Activated T-cell treated with anti-CD3 and anti-CD28 coated beads, Interleukin-2, amount 50 U/mL, for 72 hours (primary cell): ENCODE results near the gene NAPB. TPM values are rescaled to one million over a fixed set of nuclear protein-coding genes. Genes with fewer than 3 reads are reported as not detected.

Experiments used
- ATAC-seq, 2 donors: fragments of 150-1000 bp; cut with Tn5 transposase; replicated peaks in 1 of 2; 2 replicates each; pipeline ENCODE4 v1.10.0; 2021; ENCODE audit warnings: moderate library complexity in 2 of 2, mild to moderate bottlenecking in 1 of 2
- DNase-seq, 2 donors: peaks; one replicate each; pipeline ENCODE4 v3.0.0; 2021 to 2022; ENCODE audit warnings: mixed read lengths in 1 of 2
- H3K27ac Mint-ChIP-seq: one replicate; pipeline ENCODE4 v1.8.0; 2022; ENCODE audit warnings: mild to moderate bottlenecking, moderate library complexity, mixed read lengths
- H3K27me3 Mint-ChIP-seq: one replicate; pipeline ENCODE4 v1.8.0; 2022; ENCODE audit warnings: low read depth, mixed read lengths
- H3K36me3 Mint-ChIP-seq, 2 donors: one replicate each; pipeline ENCODE4 v1.8.0; 2022; ENCODE audit warnings: mixed read lengths in 2 of 2, mild to moderate bottlenecking in 1 of 2; ENCODE audit not compliant: insufficient read depth in 2 of 2
- H3K4me1 Mint-ChIP-seq: one replicate; pipeline ENCODE4 v1.8.0; 2022; ENCODE audit warnings: low read depth, mixed read lengths
- H3K4me3 Mint-ChIP-seq, 2 donors: one replicate each; pipeline ENCODE4 v1.8.0; 2022; ENCODE audit warnings: mild to moderate bottlenecking in 2 of 2, mixed read lengths in 2 of 2, moderate library complexity in 2 of 2
- H3K9me3 Mint-ChIP-seq, 2 donors: one replicate each; pipeline ENCODE4 v1.8.0; 2022; ENCODE audit warnings: mixed read lengths in 2 of 2
- total RNA-seq, 2 donors: library from RNA; stranded (reverse); gene quantifications; one replicate each; pipeline ENCODE4 v1.2.3, GENCODE V29; 2022

The NAPB gene
- total RNA-seq, 2 donors from 2014 or later: 9.0 to 14.2 TPM

DNA sequence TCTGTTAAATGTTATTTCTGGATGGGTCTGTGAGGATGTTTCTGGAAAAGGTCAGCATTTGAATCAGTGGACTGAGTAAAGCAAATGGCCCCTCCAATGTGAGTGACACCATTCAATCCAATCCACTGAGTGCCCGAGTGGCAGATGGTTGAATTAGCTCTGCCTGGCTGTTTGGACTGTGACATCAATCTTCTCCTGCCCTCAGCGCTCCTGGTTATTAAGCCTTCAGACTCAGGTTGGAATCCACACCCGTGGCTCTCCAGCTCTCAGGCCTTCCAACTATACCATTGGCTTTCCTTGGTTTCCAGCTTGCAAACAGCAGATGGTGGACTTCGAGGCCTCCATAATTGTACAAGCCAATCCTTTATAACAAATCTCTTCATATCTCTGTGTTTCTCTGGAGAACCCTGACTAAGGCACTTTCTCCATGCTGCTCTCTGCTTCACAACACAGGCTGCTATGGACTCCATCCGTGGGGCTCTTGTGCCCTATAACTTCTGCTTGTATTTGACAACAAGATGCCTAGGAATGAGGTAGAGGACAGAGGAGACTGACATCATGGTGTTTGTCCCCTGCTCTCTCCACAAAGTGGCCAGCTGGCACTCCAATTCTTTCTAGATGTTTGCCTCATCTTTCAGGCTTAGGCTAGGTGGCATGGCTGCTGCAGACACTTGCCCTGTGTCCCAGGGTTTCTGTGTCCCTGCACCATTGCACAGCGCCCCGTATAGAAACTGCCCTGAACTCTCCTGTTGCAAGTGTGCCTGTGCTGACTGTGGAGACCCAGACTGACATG lies 13.4 kb upstream of the NAPB start:
- no peak for DNase-seq
- Mint-ChIP-seq H3K27me3 (peaks cover 4% of the 10 kb centered on the region), H3K9me3 (no peaks in the 10 kb centered on the region), H3K36me3 (no peaks in the 10 kb centered on the region), H3K4me1 (no peaks in the 10 kb centered on the region), H3K4me3 (no peak overlapping the region), H3K27ac (no peak overlapping the region)
- ATAC-seq: no peak

DNA sequence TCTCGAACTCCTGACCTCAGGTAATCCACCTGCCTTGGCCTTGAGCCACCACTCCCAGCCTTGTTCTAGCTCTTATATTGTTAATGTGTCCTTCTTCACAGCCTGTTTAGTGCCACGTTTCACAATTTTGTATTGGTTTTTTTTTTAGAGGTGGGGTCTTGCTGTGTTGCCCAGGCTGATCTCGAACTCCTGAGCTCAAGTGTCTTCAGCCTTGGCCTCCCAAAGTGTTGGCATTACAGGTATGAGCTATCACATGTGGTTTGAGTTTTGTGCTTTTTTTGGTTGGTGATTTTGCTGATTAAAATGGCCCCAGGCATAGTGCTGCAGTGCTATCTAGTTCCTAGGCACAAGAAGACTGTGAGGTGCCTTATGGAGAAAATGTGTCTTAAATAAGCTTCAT lies 12.3 kb upstream of the NAPB start:
- Mint-ChIP-seq H3K4me3 (no peak overlapping the region), H3K27me3 (peaks cover 4% of the 10 kb centered on the region), H3K27ac (no peak overlapping the region), H3K9me3 (no peaks in the 10 kb centered on the region), H3K4me1 (no peaks in the 10 kb centered on the region), H3K36me3 (no peaks in the 10 kb centered on the region)
- DNase-seq: no peak
- no peak for ATAC-seq

DNA sequence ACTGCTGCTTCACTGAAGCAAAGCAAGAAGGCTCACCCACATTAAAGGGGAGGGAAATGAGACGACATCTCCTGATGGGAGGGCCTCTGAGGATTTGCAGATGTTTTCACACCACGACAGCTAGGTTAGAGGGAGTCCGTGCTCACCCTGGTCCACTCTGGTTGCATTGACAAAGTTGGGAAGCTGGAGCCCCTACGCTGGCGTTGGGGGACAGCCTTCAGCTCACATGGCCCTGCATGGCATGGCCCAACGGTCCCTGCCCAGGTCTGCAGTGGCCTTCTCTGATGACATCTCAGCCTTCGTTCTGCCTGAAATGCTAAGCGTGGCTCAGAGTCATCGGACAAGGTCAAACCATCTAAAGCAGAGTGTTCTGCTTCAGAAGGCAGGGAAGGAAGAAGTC lies 3.8 kb upstream of the NAPB start:
- ATAC-seq (no peak), DNase-seq (no peak)
- Mint-ChIP-seq H3K4me3 (no peak overlapping the region), H3K27me3 (no peaks in the 10 kb centered on the region), H3K27ac (no peak overlapping the region), H3K9me3 (no peaks in the 10 kb centered on the region), H3K36me3 (no peaks in the 10 kb centered on the region), H3K4me1 (peaks cover 7% of the 10 kb centered on the region)

DNA sequence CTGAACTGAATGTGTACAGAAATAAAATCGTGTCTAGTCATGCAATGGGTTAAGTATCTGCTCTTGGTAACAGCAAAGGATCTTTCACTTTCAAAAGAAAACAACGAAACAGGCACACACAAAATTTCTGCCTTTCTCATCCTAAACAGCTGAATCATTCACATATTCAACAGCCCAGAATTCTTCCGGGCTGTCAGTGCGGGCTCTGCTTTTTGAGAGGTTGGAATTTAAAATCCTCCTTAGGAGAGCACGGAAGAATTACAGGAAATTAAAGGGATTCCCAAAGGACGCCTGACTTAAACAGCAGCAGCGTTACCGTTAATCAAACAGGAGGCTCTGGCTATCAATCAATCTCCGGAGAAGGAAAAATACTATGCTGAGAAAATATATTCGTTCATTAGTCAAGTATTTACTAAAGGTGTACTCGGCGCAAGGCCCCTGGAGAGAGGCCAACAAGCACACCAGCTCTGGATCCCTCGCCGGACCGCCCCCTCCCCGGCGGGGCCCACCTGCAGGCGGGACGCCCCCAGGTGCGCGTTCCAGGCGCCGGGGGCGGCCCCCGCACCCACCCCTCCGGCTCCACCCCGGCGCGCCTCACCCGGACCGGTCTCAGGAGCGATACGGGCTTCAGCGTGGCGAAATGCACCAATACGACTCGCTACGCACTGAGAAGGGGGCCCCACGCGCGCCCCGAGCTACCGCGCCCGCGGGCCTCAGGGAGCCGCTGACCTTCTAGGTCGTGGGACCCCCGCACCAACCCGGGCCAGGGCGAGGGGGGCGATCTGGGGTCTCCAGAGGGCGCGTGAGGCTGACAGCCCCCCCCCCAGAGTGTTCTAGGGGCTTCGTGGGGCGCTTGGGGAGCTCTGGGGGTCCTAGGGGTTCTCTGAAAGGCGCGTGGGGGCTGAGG lies 1.0 kb downstream of the NAPB start:
- Mint-ChIP-seq H3K4me3 (peak overlapping the region; percentile 89 to 99), H3K4me1 (peaks cover 49% of the 10 kb centered on the region)
- ATAC-seq: peak; percentile 28 to 50

DNA sequence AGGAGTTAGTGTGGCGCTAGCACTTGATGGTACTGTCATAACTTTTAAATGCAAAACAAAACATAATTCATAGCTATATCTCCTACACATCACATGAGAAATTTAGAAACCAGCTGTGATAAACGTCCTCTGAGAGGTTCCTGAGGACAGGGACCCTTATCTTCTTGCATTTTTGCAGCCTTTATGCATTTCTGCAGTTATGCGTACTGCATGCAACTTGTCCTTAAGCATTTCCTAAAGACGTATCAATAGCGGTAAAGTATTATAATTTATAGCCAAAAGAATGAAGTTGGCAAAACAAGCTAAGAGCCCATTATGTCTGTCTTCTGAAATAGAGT lies 1.7 kb downstream of the NAPB start:
- Mint-ChIP-seq H3K4me1 (peaks cover 49% of the 10 kb centered on the region), H3K27ac (peak overlapping the region; percentile 98), H3K9me3 (no peaks in the 10 kb centered on the region), H3K36me3 (peaks cover 0 to 3% of the 10 kb centered on the region in 2 donors), H3K27me3 (no peaks in the 10 kb centered on the region), H3K4me3 (peak overlapping the region; percentile 89 to 99)
- ATAC-seq (no peak), DNase-seq (no peak)

More for the DNA sequence above, 1.0 kb downstream of the NAPB start:
- no peaks in the 10 kb centered on the region for H3K9me3 Mint-ChIP-seq
- peaks cover 0 to 3% of the 10 kb centered on the region in 2 donors for H3K36me3 Mint-ChIP-seq
- H3K27me3 Mint-ChIP-seq: no peaks in the 10 kb centered on the region
- DNase-seq: peak; percentile 55 to 58
- H3K27ac Mint-ChIP-seq: peak overlapping the region; percentile 98

DNA sequence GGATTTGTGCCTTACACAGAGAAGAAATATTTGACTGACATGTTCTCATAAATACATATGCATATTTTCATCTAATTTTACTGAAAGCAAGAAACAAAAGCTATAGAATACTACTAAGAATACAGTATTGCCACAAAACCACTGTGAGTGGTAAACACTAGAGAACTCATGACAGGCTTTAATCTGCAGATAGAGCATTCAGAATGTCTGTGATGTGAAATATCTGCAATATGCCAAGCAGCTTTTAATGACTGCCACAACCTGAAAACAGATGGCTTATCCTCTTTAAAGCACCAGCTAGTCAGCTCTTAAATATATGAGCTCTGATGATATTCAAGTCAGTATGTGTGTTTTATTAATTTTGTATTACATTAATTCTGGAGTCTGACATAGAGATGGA lies 3.4 kb downstream of the NAPB start:
- H3K4me3 Mint-ChIP-seq: no peak overlapping the region
- peaks cover 57% of the 10 kb centered on the region for H3K4me1 Mint-ChIP-seq
- H3K27ac Mint-ChIP-seq: no peak overlapping the region
- DNase-seq (no peak), ATAC-seq (no peak)
- peaks cover 0 to 3% of the 10 kb centered on the region in 2 donors for H3K36me3 Mint-ChIP-seq
- H3K27me3 Mint-ChIP-seq: no peaks in the 10 kb centered on the region
- no peaks in the 10 kb centered on the region for H3K9me3 Mint-ChIP-seq

DNA sequence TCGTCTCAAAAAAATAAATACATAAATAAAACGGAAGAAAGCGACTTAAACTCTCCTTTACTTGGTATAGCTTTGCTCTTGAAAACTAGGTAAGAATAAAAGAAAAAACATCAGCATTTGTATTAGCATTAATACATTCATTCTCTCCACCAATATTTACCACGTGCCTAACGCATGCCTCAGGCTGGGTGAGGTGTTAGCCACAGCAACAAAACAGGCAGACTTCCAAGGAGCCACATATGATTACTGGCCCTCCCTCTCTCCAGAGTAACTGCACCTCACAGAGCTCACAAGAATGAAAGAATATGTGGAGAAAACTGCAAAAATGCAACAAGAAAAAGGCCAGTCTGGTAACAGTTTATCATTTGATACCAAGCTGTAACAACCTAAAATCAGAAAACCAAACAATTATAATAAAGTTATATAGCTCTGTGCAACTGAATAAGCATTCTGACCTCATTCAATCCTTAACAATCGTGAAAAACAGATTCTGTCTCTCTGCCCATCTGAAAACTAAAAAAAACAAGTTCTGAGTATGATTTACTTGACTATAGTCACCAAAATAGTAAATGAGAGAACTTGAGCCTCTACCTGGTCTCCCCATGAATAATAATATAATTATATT lies 5.2 kb downstream of the NAPB start:
- H3K36me3 Mint-ChIP-seq: peaks cover 0 to 4% of the 10 kb centered on the region in 2 donors
- no peak overlapping the region for H3K4me3 Mint-ChIP-seq
- peaks cover 58% of the 10 kb centered on the region for H3K4me1 Mint-ChIP-seq
- H3K9me3 Mint-ChIP-seq: no peaks in the 10 kb centered on the region
- no peak for DNase-seq
- no peaks in the 10 kb centered on the region for H3K27me3 Mint-ChIP-seq
- ATAC-seq: no peak
- no peak overlapping the region for H3K27ac Mint-ChIP-seq

DNA sequence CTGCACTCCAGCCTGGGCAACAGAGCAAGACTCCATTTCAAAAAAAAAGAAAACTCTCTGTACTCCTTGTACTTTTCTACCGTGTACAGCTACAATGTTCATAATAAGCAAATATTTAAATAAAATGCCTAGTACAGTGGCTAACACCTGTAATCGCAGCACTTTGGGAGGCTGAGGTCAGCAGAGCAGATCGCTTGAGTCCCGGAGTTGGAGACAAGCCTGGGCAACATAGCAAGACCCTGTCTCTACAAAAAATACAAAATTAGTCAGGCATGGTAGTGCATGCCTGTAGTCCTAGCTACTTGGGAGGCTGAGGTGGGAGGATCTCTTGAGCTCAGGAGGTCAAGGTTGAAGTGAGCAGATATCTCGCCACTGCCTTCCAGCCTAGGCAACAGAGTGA lies 5.7 kb downstream of the NAPB start:
- H3K9me3 Mint-ChIP-seq: no peaks in the 10 kb centered on the region
- no peak for ATAC-seq
- H3K4me3 Mint-ChIP-seq: no peak overlapping the region
- no peak overlapping the region for H3K27ac Mint-ChIP-seq
- H3K4me1 Mint-ChIP-seq: peaks cover 58% of the 10 kb centered on the region
- no peak for DNase-seq
- H3K27me3 Mint-ChIP-seq: no peaks in the 10 kb centered on the region
- H3K36me3 Mint-ChIP-seq: peaks cover 0 to 4% of the 10 kb centered on the region in 2 donors

DNA sequence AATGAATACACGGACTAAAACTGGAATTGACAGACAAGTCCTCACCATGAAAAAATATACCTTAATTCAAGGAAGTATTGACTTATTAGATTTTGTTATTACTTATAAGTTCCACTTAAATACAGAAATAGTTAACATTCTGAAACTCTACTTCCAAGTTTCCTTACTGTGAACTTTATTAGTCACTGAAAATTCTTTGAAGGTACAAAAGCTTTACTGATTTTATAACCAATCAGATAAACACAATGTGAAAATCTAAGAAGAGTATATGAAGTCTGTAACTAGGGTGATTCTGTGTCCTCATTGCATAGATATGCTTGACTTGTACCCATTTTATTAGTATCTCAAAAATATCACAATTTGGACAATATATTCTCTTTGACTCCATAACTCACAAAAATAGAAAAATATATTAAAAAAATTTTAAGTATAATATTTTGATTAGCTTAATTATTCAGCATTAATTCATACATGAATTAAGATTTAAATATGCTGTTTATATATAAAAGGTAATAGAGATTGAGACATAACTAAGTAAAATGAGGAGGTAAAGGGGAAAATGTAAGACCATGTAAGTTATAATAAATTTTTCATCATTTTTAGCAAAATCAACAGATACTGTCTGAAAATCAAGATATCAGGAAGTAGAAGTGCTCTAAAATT lies 6.6 kb downstream of the NAPB start:
- no peak overlapping the region for H3K27ac Mint-ChIP-seq
- ATAC-seq: no peak
- no peak overlapping the region for H3K4me3 Mint-ChIP-seq
- peaks cover 0 to 1% of the 10 kb centered on the region in 2 donors for H3K36me3 Mint-ChIP-seq
- no peaks in the 10 kb centered on the region for H3K27me3 Mint-ChIP-seq
- DNase-seq: no peak
- H3K4me1 Mint-ChIP-seq: peaks cover 52% of the 10 kb centered on the region
- H3K9me3 Mint-ChIP-seq: no peaks in the 10 kb centered on the region

DNA sequence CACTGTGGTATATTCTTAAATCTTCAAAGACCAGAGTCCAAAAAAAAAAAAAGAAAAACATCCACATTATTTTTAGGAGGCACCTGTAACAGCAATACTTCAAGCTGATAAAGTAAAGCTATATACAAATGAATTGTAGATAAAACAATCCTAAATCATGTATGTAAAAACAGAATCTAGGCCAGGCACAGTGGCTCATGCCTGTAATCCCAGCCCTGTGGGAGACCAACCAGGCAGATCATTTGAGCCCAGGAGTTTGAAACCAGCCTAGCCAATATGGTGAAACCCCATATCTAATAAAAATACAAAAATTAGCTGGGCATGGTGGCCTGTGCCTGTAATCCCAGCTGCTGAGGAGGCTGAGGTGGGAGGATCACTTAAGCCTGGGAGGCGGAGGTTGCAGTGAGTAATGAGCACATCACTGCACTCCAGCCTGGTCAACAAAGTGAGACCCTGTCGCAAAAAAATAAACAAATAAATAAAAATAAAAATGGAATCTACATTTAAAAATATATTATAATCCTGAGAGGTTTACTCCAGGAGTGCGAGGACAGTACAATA lies 7.3 kb downstream of the NAPB start:
- ATAC-seq (no peak), DNase-seq (no peak)
- Mint-ChIP-seq H3K36me3 (peaks cover 0 to 1% of the 10 kb centered on the region in 2 donors), H3K4me1 (peaks cover 47% of the 10 kb centered on the region), H3K27me3 (no peaks in the 10 kb centered on the region), H3K9me3 (no peaks in the 10 kb centered on the region), H3K27ac (no peak overlapping the region), H3K4me3 (no peak overlapping the region)

DNA sequence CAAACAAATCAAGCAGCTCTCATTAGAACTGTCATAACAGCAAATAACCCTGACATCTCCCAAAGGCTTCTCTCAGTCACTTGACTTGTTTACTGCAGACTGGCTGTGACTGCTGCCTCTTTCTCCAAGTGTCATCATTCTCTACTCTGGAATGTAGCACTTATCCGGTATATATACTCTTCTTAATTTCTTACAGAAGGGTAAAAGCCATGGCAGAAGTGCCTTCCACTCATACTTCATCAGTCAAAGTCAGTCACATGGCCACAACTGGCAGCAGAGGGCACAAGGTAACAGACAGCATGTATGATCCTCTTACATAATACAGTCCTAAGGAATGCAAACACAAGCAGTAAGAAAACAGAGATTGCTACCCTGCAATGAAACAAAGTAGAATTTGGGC lies 9.3 kb downstream of the NAPB start:
- no peaks in the 10 kb centered on the region for H3K9me3 Mint-ChIP-seq
- no peaks in the 10 kb centered on the region for H3K27me3 Mint-ChIP-seq
- ATAC-seq (no peak), DNase-seq (no peak)
- H3K4me1 Mint-ChIP-seq: peaks cover 43% of the 10 kb centered on the region
- H3K4me3 Mint-ChIP-seq: no peak overlapping the region
- no peak overlapping the region for H3K27ac Mint-ChIP-seq
- peaks cover 0 to 1% of the 10 kb centered on the region in 2 donors for H3K36me3 Mint-ChIP-seq

DNA sequence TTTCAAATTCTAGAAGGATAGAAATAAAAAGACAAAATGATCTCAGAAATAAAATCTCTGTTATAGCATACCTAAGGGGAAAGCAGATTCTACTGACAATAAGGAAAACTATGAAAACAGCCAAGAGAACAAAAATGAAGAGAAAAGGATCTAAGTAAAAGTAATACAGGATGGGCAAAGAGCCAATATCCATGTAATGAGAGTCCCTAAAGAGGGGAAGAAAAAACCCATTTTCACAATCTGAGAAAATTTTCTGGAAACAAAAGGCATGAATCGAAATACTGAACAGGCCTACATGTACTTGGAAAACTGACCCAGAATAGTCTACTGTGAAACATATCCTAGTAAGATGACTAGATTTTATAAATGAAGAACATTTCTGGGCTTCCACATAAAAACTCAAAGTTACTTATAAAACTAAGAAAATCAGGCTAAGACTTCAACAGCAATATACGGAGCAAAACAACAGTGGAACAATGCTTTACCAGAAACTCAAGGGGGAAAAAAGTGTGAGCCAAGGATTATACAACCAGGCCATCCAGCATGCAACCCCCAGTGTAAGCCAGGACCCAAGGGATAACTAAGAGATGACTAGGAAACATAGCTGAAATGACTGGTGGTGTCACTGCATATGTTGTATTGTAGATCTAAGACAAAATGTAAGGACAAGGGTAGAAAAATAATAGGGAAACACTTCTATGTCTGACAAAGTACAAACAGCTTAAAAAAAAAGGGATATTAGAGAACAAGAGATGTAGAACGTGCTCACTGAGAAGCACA lies 10.2 kb downstream of the NAPB start:
- H3K9me3 Mint-ChIP-seq: no peaks in the 10 kb centered on the region
- no peaks in the 10 kb centered on the region for H3K27me3 Mint-ChIP-seq
- no peak for DNase-seq
- no peak overlapping the region for H3K4me3 Mint-ChIP-seq
- peak overlapping the region; percentile 85 for H3K27ac Mint-ChIP-seq
- peaks cover 0 to 1% of the 10 kb centered on the region in 2 donors for H3K36me3 Mint-ChIP-seq
- no peak for ATAC-seq
- H3K4me1 Mint-ChIP-seq: peaks cover 37% of the 10 kb centered on the region
